Tibial nerve (tissue), 4 donors: Measurements from ENCODE around the gene ZNF837.

ENCODE experiments used
- EP300 ChIP-seq, 2 donors: sonication (generic); formaldehyde crosslinking; IDR thresholded peaks; one replicate each; pipeline ENCODE4 v1.6.1; 2017; ENCODE audit warnings: antibody characterized with exemption in 2 of 2, mild to moderate bottlenecking in 1 of 2
- POLR2A ChIP-seq, 2 donors: fragments of 450-650 bp; IDR thresholded peaks; one replicate each; pipeline ENCODE4 v1.6.1; 2017; ENCODE audit warnings: antibody characterized with exemption in 2 of 2, mild to moderate bottlenecking in 2 of 2, moderate library complexity in 2 of 2
- TF ChIP-seq, protein P1 (sequence below), 5 experiments: fragments of 200-600 bp in 3 of 5; fragments of 450-650 bp in 2 of 5; sonication (generic) in 3 of 5; IDR thresholded peaks; one replicate each; pipeline ENCODE4 v1.5.1; 2016 to 2019; ENCODE audit warnings: antibody characterized with exemption in 5 of 5, mild to moderate bottlenecking in 3 of 5, moderate library complexity in 2 of 5

DNA sequence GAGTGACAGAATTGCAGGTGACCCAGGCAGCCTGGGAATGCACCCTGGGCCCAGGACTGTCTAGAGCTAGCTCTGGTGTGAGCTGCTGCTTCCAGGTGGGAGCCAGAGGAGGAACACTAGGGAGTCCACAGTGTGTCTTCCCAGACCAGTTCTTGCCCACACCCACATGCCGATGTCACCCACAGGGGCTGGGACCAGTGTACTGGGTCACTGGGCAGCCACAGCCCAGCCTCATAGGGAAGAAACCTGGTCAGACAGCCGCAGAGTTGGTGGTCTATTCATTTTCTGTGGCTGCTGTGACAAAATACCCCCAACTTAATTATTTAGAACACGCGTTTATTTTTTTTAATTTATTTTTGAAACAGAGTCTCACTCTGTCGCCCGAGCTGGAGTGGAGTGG is 17.7 kb upstream of the ZNF837 start:
- TF ChIP-seq EP300 (IDR thresholded peaks at IDR 0.05) (no peak), POLR2A (IDR thresholded peaks at IDR 0.05) (no peak)
- TF ChIP-seq, protein P1, sequence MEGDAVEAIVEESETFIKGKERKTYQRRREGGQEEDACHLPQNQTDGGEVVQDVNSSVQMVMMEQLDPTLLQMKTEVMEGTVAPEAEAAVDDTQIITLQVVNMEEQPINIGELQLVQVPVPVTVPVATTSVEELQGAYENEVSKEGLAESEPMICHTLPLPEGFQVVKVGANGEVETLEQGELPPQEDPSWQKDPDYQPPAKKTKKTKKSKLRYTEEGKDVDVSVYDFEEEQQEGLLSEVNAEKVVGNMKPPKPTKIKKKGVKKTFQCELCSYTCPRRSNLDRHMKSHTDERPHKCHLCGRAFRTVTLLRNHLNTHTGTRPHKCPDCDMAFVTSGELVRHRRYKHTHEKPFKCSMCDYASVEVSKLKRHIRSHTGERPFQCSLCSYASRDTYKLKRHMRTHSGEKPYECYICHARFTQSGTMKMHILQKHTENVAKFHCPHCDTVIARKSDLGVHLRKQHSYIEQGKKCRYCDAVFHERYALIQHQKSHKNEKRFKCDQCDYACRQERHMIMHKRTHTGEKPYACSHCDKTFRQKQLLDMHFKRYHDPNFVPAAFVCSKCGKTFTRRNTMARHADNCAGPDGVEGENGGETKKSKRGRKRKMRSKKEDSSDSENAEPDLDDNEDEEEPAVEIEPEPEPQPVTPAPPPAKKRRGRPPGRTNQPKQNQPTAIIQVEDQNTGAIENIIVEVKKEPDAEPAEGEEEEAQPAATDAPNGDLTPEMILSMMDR (IDR thresholded peaks at IDR 0.05): no peak
